BLaER1 (cell line): ENCODE results near the gene PDGFD.

Experiments used
- H3K27ac ChIP-seq: shearing (Covaris generic); formaldehyde crosslinking; 2 replicates; pipeline ENCODE4 v1.8.1; 2022
- H3K27me3 ChIP-seq: shearing (Covaris generic); formaldehyde crosslinking; 2 replicates; pipeline ENCODE4 v1.8.1; 2022
- H3K36me3 ChIP-seq: shearing (Covaris generic); formaldehyde crosslinking; 2 replicates; pipeline ENCODE4 v1.8.1; 2022
- H3K4me1 ChIP-seq: shearing (Covaris generic); formaldehyde crosslinking; 2 replicates; pipeline ENCODE4 v1.8.1; 2022
- H3K4me2 ChIP-seq: shearing (Covaris generic); formaldehyde crosslinking; 2 replicates; pipeline ENCODE4 v1.8.1; 2022
- H3K4me3 ChIP-seq: shearing (Covaris generic); formaldehyde crosslinking; 2 replicates; pipeline ENCODE4 v1.8.1; 2022
- H3K9ac ChIP-seq: shearing (Covaris generic); formaldehyde crosslinking; 2 replicates; pipeline ENCODE4 v1.8.1; 2022
- H3K9me3 ChIP-seq: shearing (Covaris generic); formaldehyde crosslinking; 2 replicates; pipeline ENCODE4 v1.8.1; 2022
- H4K20me1 ChIP-seq: shearing (Covaris generic); formaldehyde crosslinking; 2 replicates; pipeline ENCODE4 v1.8.1; 2022
- Cebpa-rat ChIP-seq: shearing (Covaris generic); IDR thresholded peaks from 2 replicates; pipeline ENCODE4 v1.8.1; 2022

The PDGFD gene

DNA sequence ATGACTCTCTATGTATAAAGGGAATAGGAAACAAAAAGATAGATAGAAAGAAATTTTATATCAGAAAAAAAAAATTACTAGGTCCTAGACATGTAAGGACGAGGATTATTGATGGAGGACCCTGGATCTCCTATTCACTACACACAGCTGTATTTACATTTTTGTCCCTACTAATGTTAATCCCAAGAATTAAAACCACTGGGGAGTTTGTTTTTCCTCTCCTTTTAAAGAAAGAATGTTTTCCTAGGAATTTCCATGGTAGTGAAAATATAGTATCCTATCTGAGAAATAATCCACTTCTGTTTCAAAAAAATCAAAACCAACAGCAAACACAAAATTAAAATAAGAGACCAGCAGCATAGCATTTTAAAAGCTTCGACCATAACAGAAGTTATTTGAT lies 41.1 kb downstream of the PDGFD start:
- TF ChIP-seq Cebpa-rat = no peak
- Histone ChIP-seq H4K20me1 (no peaks in the 10 kb centered on the region), H3K9me3 (no peaks in the 10 kb centered on the region)

DNA sequence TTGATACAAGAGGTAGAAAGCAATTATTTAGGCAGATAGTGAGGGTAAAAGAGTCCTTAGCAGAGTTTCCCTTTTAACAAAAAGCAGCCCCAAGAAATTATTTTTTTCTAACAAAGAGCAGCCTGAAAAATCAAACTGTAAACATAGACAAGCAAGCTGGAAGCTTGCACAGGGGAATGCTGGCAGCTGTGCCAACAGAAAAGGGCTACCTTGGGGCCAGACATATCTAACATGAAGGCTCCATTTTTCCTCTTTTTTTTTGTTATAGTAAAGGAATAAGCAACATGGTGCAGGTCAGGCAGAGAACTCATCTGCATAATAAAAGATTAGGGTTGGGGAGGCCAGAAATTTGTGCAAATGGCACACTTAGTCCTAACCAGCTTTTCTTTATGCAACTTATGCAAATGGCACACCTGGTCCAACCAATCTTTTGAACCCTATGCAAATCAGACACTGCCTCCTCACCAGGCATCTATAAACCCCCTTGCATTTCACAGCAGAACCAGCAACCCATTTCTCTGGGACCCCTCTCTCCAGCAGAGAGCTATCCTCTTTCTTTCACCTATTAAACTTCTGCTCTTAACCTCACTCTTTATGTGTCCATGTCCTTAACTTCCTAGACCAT lies 41.8 kb downstream of the PDGFD start:
- Histone ChIP-seq H3K9ac (no peak overlapping the region), H4K20me1 (no peaks in the 10 kb centered on the region), H3K27ac (no peak overlapping the region), H3K4me3 (no peak overlapping the region), H3K4me2 (no peak overlapping the region), H3K9me3 (0 out of 2 replicates have a peak, but pooled peaks cover 3% of the 10 kb centered on the region), H3K36me3 (no peaks in the 10 kb centered on the region), H3K27me3 (no peaks in the 10 kb centered on the region), H3K4me1 (no peaks in the 10 kb centered on the region)
- no peak for TF ChIP-seq Cebpa-rat

More for the DNA sequence above, 41.1 kb downstream of the PDGFD start:
- Histone ChIP-seq H3K27ac (no peak overlapping the region), H3K27me3 (no peaks in the 10 kb centered on the region), H3K9ac (no peak overlapping the region), H3K4me1 (no peaks in the 10 kb centered on the region), H3K4me3 (no peak overlapping the region), H3K36me3 (no peaks in the 10 kb centered on the region), H3K4me2 (no peak overlapping the region)

DNA sequence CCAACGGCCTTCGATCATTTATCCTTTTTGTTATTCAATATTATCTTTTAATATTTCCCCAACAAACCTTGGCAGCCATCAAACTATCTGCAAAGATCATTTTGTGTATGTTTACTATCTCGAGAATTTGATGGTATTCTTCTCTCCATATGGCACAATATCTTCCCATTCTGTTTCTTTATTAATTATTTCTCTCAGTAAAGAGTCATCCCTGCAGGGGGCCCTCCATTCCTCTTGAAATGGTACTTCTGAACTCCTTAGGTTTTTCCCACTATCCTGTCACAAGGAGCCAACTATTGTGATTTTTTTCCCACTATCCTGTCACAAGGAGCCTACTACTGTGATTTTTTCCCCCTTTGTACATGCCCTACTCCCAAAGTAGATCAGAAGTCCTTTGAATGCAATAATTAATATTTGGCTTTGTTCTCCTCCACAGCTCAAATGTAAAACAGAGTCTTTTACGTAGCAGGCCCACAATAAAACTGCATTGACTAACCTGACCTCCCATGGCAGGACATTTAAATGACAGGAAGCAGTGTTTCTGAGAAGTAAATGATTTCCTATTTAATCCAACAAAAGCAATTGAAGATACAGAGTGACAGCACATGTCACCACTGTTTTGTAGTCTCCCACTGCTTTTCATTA lies 43.3 kb downstream of the PDGFD start:
- Histone ChIP-seq H3K9ac (no peak overlapping the region), H4K20me1 (no peaks in the 10 kb centered on the region), H3K4me2 (no peak overlapping the region), H3K27me3 (no peaks in the 10 kb centered on the region), H3K4me1 (no peaks in the 10 kb centered on the region), H3K4me3 (no peak overlapping the region), H3K36me3 (no peaks in the 10 kb centered on the region), H3K9me3 (peaks cover 11% of the 10 kb centered on the region), H3K27ac (no peak overlapping the region)
- no peak for TF ChIP-seq Cebpa-rat

DNA sequence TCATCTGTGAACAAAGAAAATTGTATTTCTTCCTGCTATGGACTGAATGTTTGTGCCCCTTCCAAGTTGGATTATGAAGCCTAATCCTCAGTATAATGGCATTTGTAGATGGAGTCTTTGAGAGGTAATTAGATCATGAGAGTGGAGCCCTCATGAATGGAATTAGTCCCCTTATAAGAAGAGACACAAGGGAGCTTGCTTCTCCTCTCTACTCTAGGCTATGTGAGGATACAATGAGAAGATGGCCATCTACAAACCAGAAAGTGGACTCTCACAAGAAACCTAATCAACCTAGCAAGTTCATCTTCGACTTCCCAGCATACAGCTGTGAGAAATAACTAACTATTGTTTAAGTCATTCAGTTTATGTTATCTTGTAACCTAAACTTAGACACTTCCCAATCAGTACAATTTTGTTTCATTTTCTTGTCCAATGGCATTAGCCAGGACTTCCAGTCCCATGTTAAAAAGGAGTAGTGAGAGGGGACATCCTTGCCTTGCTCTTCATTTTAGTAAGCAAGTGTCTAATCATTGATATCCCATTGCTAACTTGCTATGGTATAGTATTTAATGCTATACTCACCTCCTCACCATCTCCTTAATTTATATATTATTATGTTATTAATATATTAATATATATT lies 45.7 kb downstream of the PDGFD start:
- H3K9me3 ChIP-seq = peaks cover 11% of the 10 kb centered on the region
- TF ChIP-seq Cebpa-rat = no peak
- no peak overlapping the region for H3K27ac ChIP-seq
- H3K36me3 ChIP-seq = no peaks in the 10 kb centered on the region
- no peaks in the 10 kb centered on the region for H3K27me3 ChIP-seq
- no peaks in the 10 kb centered on the region for H3K4me1 ChIP-seq
- H3K4me3 ChIP-seq = no peak overlapping the region
- no peak overlapping the region for H3K4me2 ChIP-seq
- no peaks in the 10 kb centered on the region for H4K20me1 ChIP-seq
- H3K9ac ChIP-seq = no peak overlapping the region

DNA sequence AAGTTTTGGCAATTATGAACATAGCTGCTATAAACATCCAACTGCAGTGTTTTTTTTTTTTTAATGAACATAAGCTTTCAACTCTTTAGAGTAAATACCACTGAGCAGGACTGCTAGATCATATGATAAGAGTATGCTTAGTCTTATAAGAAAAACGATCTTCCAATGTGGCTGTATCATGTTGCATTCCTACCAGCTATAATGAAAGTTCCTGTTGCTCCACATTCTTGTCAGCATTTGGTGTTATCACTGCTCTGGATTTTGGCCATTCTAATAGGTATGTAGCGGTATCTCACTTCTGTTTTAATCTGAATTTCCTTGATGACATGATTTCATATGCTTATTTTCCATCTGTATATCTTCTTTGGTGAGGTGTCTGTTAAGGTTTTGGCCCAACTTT lies 50.4 kb downstream of the PDGFD start:
- Histone ChIP-seq H3K4me1 (no peaks in the 10 kb centered on the region), H3K4me2 (no peak overlapping the region), H3K9me3 (peaks cover 11% of the 10 kb centered on the region), H3K27me3 (no peaks in the 10 kb centered on the region), H3K36me3 (no peaks in the 10 kb centered on the region), H3K4me3 (no peak overlapping the region), H3K9ac (no peak overlapping the region), H4K20me1 (no peaks in the 10 kb centered on the region), H3K27ac (no peak overlapping the region)
- no peak for TF ChIP-seq Cebpa-rat

DNA sequence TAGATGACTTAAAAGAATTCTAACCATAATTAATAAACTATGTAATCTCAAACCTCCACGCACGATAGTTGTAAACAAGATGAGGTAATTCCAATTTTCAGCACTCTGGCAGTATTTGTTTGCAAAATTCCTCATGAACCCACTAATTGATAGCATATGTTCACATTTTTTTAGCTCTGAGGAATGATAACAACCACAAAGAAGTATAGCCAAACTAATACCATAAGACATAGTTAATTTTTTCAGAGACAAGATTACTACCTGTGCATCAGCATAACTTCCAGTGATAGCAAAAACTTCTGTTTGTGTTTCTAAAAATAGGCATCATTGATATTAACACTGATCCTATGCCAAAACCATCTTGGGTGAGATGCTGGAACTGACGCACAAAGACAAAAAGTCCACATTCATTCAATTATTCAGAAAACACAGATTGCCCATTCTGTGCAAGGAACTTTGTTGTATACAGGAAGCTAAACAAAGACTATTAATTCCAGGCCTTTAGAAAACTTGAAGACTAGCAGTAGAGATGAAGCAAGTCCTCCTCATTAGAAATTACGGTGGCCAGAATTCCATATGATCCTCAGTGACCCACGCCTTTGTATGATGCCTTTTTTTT lies 57.7 kb downstream of the PDGFD start:
- no peak overlapping the region for H3K9ac ChIP-seq
- no peak for TF ChIP-seq Cebpa-rat
- H3K4me3 ChIP-seq = no peak overlapping the region
- no peaks in the 10 kb centered on the region for H3K4me1 ChIP-seq
- H3K36me3 ChIP-seq = no peaks in the 10 kb centered on the region
- no peaks in the 10 kb centered on the region for H4K20me1 ChIP-seq
- H3K27me3 ChIP-seq = no peaks in the 10 kb centered on the region
- no peak overlapping the region for H3K27ac ChIP-seq
- H3K4me2 ChIP-seq = no peak overlapping the region
- H3K9me3 ChIP-seq = no peaks in the 10 kb centered on the region

DNA sequence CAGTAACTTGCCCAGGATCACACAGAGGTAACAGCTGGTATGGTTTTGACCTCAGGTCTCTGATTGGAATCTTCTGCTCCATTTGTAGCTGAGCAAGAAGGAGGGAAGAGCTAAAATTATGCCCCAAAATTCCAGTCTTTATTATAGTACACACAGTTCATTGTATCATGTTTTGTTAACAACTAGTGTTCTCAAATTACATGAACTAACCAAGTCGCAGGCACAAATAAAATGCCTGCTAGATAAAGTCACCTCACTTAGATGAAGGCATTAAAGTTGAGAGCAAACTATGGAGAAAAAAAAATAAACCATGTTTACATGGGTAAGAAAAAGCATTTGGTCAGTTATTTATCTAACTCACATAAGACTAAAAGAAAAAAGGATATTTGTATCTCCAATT lies 58.8 kb downstream of the PDGFD start:
- no peaks in the 10 kb centered on the region for H3K4me1 ChIP-seq
- H3K9me3 ChIP-seq = no peaks in the 10 kb centered on the region
- no peaks in the 10 kb centered on the region for H3K36me3 ChIP-seq
- H3K27me3 ChIP-seq = no peaks in the 10 kb centered on the region
- H3K4me2 ChIP-seq = no peak overlapping the region
- H3K27ac ChIP-seq = no peak overlapping the region
- no peak overlapping the region for H3K4me3 ChIP-seq
- no peak overlapping the region for H3K9ac ChIP-seq
- H4K20me1 ChIP-seq = no peaks in the 10 kb centered on the region
- TF ChIP-seq Cebpa-rat = no peak

DNA sequence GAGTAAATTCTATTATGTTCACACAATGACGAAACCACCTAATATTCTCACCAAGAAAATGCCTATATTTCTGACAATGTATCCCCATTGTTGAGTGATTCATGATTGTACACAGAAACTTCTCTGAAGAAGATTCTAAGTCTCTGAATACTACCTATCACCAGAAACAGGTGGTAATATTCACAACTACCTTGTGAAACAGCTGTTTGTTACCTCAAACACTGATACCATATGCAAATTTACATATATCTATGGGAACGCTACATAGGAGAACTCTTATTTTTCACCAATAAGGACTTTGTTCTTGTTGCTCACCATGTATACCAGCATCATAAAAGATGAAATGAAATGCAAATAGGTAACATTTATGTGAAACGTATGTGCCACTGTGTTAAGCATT lies 59.3 kb downstream of the PDGFD start:
- Histone ChIP-seq H3K9ac (no peak overlapping the region), H3K27ac (no peak overlapping the region), H3K4me3 (no peak overlapping the region), H3K27me3 (no peaks in the 10 kb centered on the region), H4K20me1 (no peaks in the 10 kb centered on the region), H3K4me2 (no peak overlapping the region), H3K9me3 (no peaks in the 10 kb centered on the region), H3K4me1 (no peaks in the 10 kb centered on the region), H3K36me3 (no peaks in the 10 kb centered on the region)
- TF ChIP-seq Cebpa-rat = no peak

DNA sequence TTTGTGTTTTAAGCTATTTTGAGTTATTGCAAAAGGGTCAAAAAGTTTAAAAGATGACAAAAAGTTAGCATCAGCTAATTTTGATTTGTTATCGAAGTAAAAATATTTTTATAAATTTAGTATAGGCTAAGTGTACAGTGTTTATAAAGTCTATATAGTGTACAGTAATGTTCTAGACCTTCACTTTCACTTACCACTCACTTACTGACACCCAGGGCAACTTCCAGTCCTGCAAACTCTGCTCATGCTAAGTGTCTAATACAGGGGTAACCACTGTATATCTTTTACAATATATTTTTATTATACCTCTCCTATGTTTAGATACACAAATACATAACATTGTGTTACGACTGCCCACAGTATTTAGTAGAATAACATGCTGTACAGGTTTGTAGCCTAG lies 59.7 kb downstream of the PDGFD start:
- Histone ChIP-seq H3K27me3 (no peaks in the 10 kb centered on the region), H3K9ac (no peak overlapping the region), H3K4me3 (no peak overlapping the region), H3K9me3 (no peaks in the 10 kb centered on the region), H4K20me1 (no peaks in the 10 kb centered on the region), H3K36me3 (no peaks in the 10 kb centered on the region), H3K27ac (no peak overlapping the region), H3K4me1 (no peaks in the 10 kb centered on the region), H3K4me2 (no peak overlapping the region)
- TF ChIP-seq Cebpa-rat = no peak

DNA sequence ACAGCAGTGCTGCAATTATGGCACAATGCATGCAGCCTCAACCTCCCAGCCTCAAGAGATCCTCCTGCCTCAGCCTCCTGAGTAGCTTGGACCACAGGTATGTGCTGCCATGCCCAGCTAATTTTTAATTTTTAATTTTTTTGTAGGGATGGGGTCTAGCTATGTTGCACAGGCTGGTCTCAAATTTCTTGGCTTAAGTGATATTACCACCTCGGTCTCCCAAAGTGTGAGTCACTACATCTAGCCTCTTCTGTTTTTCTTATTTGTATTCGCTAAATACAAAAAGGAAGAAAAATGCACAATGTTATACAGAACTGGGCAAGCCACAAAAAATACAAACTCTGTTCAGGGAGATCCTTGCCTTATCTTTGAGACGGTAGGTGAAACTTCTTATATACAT lies 65.4 kb downstream of the PDGFD start:
- no peaks in the 10 kb centered on the region for H4K20me1 ChIP-seq
- no peak for TF ChIP-seq Cebpa-rat
- no peak overlapping the region for H3K4me3 ChIP-seq
- H3K27me3 ChIP-seq = no peaks in the 10 kb centered on the region
- no peak overlapping the region for H3K9ac ChIP-seq
- H3K9me3 ChIP-seq = no peaks in the 10 kb centered on the region
- no peaks in the 10 kb centered on the region for H3K4me1 ChIP-seq
- no peak overlapping the region for H3K4me2 ChIP-seq
- H3K36me3 ChIP-seq = no peaks in the 10 kb centered on the region
- H3K27ac ChIP-seq = no peak overlapping the region
